Measurements from ENCODE around the gene RAP1A.
A peak's percentile ranks its signal among the peaks of the same experiment; 100 is the strongest.

The RAP1A gene

GRCh38 chr1:111751906-111752575 lies 132.5 kb downstream of the RAP1A start:
- Histone ChIP-seq H3K27me3 (no peaks in the 10 kb centered on the region), H3K36me3 (no peaks in the 10 kb centered on the region), H3K9me3 (no peaks in the 10 kb centered on the region), H3K4me3 (ENCODE audit: low read depth, low read length) (no peak overlapping the region), H3K4me1 (peaks cover 9% of the 10 kb centered on the region)
- no peak for TF ChIP-seq CTCF (IDR thresholded peaks at IDR 0.05; ENCODE audit: low read depth, low read length)
- no peak for DNase-seq

- DNase-seq: peak; percentile 82
- Histone ChIP-seq H3K4me1 (peaks cover 2% of the 10 kb centered on the region; the same call in 1 of the 2 replicates), H3K36me3 (peaks cover 16% of the 10 kb centered on the region), H3K27me3 (no peaks in the 10 kb centered on the region), H3K9me3 (no peaks in the 10 kb centered on the region), H3K4me3 (ENCODE audit: low read depth, low read length) (peak overlapping the region; percentile 89)
- TF ChIP-seq CTCF (IDR thresholded peaks at IDR 0.05; ENCODE audit: low read depth, low read length): no peak
These were observed 135.4 kb downstream of the RAP1A start for GRCh38 chr1:111754984-111755330.

GRCh38 chr1:111755331-111756123 lies 135.9 kb downstream of the RAP1A start, which contains the start of gene DDX20:
Gene DDX20 (plus strand): TSS chr1:111755901. CDS start chr1:111755925, 24 bp downstream.
- peaks cover 22% of the 10 kb centered on the region for H3K36me3 ChIP-seq
- peaks cover 2% of the 10 kb centered on the region; the same call in 1 of the 2 replicates for H3K4me1 ChIP-seq
- peak; percentile 81 for TF ChIP-seq CTCF (IDR thresholded peaks at IDR 0.05; ENCODE audit: low read depth, low read length)
- peak within 1 kb of the TSS; percentile 89 for H3K4me3 ChIP-seq (ENCODE audit: low read depth, low read length)
- no peaks in the 10 kb centered on the region for H3K27me3 ChIP-seq
- DNase-seq: peak; percentile 94
- no peaks in the 10 kb centered on the region for H3K9me3 ChIP-seq

- H3K9me3 ChIP-seq: no peaks in the 10 kb centered on the region
- no peaks in the 10 kb centered on the region for H3K27me3 ChIP-seq
- H3K36me3 ChIP-seq: peaks cover 28% of the 10 kb centered on the region
- no peak for DNase-seq
- peak overlapping the region; percentile 89 for H3K4me3 ChIP-seq (ENCODE audit: low read depth, low read length)
- no peak for TF ChIP-seq CTCF (IDR thresholded peaks at IDR 0.05; ENCODE audit: low read depth, low read length)
- H3K4me1 ChIP-seq: peaks cover 2% of the 10 kb centered on the region; the same call in 1 of the 2 replicates
These were observed 136.5 kb downstream of the RAP1A start for GRCh38 chr1:111756124-111756513.

GRCh38 chr1:111758373-111758772 lies 138.8 kb downstream of the RAP1A start:
- H3K4me3 ChIP-seq (ENCODE audit: low read depth, low read length): no peak overlapping the region
- DNase-seq: no peak
- no peaks in the 10 kb centered on the region for H3K27me3 ChIP-seq
- TF ChIP-seq CTCF (IDR thresholded peaks at IDR 0.05; ENCODE audit: low read depth, low read length): peak; percentile 47
- no peaks in the 10 kb centered on the region for H3K9me3 ChIP-seq
- peaks cover 2% of the 10 kb centered on the region; the same call in 1 of the 2 replicates for H3K4me1 ChIP-seq
- peaks cover 46% of the 10 kb centered on the region for H3K36me3 ChIP-seq

- DNase-seq: no peak
- no peaks in the 10 kb centered on the region for H3K9me3 ChIP-seq
- H3K4me3 ChIP-seq (ENCODE audit: low read depth, low read length): no peak overlapping the region
- no peak for TF ChIP-seq CTCF (IDR thresholded peaks at IDR 0.05; ENCODE audit: low read depth, low read length)
- peaks cover 75% of the 10 kb centered on the region for H3K36me3 ChIP-seq
- H3K27me3 ChIP-seq: no peaks in the 10 kb centered on the region
- H3K4me1 ChIP-seq: no peaks in the 10 kb centered on the region
These were observed 142.1 kb downstream of the RAP1A start for GRCh38 chr1:111761717-111762116.

Data from BE2C (cell line).